ENCODE data around the gene HDGF.

HDGF gene

DNA sequence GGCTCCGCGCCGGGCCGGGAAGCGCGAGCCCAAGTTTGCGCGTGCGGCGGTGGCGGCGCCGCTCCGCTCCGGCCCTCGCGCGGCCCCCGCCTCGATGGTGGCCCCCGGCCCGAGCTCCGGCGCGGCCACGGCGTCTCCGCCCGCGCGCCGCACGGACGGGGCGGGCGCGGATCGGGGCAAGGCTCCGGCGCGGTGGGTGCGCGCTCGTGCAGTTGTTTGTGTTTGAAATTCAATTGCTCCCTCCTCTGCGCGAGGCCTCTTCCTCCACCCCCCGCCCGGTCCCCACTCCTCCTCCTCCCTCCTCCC lies at the start of gene HDGF:
Gene HDGF (minus strand): TSS at position 225 of the 306 bp plus-strand sequence. CDS start 246 bp downstream, outside the sequence.
- no peak for DNase-seq (ENCODE audit: low read depth)

DNA sequence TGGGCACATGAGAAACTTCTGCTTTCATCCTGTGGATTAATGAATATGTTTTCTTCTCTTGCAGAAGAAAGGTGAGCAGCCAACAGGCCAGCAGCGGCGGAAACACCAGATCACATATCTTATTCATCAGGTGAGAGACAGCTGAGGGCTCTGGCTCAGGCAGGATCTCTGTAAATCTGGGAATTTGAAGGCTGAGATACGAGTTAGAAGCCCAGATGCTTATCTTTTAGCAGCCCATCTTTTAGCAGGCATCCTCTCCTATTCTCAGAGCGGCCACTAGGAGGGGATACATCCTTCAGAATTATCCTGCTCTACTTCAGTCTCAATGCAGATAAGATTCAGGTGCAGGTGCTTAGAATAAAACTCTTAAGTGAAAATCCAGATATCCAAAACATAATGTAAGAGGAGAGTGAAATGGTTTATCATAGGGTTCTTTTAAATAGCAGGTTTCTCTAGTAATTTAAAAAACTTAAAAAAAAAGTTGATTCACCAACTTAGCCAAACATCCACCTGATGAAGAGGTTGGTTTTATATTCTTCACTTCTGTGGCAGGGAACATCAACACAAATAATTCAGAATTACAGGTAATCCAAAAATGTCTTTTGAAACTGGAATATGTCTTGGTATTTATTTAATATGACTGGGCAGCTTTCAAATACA lies 45.9 kb upstream of the HDGF start:
- DNase-seq (ENCODE audit: low read depth) = no peak

DNA sequence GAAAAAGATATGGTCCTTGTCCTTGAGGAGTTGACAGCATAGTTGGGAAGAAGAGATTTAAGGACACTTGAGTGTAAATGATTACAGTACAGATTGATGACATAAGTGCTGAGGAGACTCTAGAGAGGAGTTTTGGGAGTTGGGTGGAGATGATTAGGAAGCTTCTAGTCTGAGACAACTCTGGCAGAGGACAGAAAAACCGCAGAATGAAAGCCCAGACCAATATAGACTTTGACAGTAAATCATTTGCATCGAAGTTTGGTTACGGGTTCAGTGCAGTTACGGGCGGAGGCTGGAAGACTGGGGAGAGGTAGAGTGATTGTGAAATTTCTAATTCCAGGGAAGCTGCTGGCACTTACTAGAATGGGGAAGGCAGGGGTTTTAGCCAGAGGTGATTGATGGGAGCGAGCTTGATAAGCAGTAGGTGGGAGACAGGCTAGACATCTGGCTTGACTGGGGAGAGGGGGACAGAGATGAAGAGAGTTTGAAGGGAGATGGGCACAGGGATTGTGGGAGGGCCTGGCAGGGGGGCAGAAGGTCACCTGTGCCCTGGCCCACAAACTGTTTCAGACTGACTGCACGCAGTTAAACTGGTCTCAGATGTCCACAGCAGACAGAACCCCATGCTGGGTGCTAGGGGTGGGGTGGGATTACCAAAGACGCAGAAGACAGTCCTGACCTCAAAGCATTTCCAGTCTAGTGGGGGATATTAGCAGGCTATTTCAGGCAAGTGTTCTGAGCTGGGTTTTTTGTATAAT lies 45.0 kb upstream of the HDGF start:
- DNase-seq (ENCODE audit: low read depth) = no peak

DNA sequence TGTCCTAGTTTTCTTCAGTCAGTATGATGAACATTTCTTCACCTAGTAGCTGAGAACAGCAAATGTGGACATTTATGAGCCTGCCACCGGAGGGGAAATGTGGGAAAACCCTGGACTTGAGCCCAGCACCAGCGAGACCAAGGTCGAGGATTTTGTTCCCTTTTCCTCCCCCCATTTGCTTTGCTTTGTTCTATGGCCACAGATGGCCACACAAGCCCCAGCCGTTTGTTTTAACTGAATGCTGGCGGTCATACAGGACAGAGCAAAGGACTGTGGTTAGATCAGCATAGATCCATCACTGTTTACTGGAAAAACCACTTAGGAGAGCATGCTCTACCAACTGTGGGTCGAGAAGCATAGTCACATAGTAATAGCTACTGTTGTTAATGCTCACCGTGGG lies 44.3 kb upstream of the HDGF start:
- no peak for DNase-seq (ENCODE audit: low read depth)

DNA sequence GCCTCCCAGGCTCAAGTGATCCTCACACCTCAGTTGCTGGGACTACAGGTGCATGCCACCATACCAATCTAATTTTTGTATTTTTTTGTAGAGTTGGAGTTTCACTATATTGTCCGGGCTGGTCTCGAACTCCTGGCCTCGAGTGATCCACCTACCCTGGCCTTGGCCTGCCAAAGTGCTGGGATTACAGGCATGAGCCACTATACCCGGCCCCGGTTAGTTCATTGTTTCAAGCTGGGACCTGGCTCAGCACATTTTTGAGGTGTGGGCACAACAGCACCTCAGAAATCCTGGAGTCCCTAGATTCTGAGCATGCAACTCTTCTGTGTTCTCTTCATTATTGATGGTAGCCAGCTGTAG lies 43.9 kb upstream of the HDGF start:
- no peak for DNase-seq (ENCODE audit: low read depth)

DNA sequence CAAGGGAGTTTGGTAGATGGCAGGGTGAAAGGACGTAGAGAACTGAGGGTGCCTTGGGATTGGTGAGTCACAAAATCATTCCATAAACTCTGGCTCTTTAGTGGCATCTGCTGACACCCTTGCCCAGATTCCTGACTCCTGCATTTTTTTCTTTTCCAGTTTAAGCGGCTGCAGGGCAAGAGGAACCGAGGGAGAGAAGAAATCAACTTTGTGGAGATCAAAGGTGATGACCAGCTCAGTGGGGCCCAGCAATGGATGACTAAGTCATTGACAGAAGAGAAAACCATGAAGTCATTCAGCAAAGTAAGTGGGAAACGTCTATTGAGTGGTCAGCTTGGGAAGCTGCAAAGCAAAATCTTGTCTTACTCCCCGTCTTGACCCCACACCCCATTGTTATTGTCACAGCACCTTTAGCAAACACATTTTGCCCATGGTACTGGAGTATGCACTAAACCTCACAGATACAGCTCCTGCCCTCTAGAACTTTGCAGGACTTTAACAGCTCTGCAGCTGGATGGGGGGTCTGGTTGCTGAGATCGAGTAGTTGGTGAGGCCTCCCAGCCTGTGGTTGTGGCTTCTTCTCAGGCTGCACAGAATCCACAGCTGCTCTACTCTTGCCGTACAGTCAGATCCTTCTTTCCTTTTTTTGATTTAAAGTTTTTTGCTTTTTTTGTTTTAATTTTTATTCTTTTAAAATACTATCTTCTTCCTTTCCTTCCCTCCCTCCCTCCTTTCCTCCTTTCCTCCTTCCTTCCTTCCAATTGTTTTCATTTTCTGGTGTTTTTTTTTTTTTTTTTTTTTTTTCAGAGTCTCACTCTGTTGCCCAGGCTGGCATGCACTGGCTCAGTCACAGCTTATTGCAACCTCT lies 43.3 kb upstream of the HDGF start:
- DNase-seq (ENCODE audit: low read depth) = no peak

DNA sequence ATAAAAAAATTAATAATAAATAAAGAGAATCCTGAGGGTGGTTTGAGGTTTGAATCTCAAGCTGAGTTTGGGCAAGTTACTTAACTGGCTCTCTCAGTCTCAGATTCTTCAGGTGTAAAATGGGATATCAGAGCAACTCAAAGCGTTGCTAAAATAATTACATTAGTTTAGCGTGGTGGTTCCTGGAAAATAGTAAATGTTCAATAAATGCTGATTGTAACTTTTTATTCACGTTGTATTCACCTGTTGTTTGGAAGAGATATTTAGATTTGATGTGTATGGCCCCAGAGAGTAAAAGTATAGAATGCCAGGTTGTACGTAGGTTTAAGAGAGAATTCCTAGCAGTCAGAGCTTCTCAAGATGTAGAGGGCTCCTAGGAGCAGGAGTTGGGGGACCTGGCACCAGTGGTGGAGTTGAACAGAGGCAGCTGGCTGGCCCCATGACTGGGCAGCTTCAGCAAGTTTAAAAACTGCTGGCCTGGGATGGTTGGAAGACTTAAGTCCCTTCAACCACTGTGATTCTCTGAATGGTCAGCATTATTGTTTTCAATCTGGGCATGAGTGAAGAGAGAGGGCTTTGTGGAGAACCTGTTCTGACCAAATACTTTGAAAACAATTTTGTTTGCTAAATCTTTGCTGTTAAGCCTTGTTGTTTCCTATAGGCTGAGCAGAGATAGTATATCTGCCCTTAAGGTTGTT lies 38.3 kb upstream of the HDGF start:
- DNase-seq (ENCODE audit: low read depth) = no peak

DNA sequence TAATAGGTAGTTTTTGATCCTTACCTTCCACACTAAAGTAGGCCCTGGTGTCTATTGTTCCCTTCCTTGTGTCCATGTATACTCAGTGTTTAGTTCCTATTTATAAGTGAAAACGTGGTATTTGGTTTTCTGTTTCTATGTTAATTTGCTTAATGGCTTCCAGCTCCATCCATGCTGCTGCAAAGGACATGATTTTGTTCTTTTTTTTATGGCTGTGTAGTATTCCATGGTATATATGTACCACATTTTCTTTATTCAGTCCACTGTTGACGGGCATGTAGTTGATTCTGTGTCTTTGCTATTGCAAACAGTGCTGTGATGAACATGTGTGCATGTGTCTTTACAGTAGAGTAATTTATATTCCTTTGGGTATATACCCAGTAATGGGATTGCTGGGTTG lies 36.7 kb upstream of the HDGF start:
- no peak for DNase-seq (ENCODE audit: low read depth)

DNA sequence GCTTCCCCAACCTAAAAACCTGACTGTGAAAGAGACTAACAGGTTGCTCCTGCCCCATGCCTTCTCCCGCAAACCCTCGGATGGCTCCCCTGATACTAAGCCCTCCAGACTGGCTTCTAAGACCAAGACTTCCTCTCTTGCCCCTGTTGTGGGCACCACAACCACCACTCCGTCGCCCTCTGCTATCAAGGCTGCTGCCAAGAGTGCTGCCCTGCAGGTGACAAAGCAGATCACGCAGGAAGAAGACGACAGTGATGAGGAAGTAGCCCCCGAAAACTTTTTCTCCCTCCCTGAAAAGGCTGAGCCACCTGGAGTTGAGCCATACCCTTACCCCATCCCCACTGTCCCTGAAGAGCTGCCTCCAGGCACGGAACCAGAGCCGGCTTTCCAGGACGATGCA lies 35.2 kb upstream of the HDGF start:
- DNase-seq (ENCODE audit: low read depth) = no peak

DNA sequence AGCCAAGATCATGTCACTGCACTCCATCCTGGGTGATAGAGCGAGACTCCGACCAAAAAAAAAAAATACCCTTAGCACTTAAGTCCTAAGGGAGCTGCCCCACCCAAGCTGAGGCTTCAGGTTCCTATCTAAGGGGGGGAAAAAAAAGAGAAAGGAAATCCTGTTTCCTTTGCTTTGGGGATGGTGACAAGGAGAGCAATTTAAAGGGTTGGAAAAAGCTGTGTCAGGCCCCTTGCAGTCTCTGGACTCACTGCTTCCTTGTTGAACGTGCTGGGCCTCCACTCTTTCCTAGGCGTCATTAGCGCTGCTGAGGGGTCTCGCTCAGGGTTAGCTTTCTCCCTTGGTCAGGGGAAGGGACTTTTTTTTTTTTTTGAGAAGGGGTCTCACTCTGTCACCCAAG lies 34.0 kb upstream of the HDGF start:
- DNase-seq (ENCODE audit: low read depth) = no peak

DNA sequence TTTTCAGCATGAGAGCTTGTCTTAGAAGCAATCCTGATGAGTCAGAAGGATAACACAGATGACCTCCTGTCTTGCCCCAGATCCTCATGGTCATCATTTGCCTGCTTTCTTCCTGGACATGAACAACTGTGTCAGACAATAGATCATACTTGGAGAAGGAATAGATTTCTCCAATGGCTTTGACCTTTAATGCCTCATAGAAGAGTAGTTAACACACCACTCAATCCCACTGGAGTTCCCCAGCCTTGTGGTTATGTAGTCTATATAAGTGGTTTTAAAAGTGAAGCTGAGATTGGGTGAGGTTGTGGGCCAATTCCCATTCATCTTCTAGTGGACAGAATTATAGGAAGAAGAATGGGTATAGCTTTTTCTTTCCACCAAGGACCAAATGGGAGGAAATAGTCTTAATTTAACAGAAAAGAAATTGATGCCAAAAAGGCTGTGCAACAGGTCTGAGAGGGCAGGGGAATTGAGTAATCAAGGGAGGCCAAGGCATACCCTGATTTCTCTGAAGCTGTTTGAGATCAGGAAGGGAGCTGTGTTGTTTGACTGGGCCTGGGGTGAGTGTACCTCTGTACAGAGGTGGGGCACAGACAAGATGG lies 30.2 kb upstream of the HDGF start:
- DNase-seq (ENCODE audit: low read depth) = no peak

DNA sequence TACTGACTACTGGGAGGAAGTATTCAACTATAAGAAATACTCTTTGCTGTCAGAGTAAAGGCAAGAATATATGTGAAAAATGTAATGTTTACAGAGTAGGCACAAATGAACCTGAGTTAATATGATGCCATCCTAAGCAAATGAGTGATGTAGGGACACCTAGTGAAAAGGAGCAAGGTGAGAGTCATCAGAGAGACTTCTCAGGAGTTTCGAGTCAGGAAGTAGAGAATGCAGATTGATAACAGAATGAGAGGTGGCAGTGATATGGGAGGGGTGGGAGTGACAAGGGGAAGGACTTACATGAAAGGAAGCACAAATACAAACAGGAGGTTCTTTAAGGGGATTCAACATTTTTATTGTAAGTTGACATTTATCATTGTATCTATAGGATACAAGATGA lies 26.1 kb upstream of the HDGF start:
- no peak for DNase-seq (ENCODE audit: low read depth)

DNA sequence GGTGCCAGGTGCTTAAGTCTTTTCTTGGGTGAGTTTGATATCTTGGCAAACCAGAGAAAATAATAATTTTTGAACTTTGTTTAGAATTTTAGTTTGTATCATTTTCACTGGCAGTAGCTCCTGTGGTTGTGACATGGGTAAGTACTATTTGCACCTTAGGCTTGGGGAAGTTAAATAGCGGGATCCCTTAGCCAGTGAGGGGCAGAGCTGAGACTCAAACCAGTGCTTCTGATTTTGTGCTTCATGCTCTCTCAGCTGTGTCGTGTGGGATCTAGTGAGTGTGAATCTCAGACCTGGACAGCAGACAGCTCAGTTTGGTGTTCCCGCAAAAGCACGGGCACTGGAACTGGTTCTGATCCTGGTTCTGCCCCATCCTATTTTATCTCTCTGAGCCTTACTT lies 25.5 kb upstream of the HDGF start:
- DNase-seq (ENCODE audit: low read depth) = no peak

DNA sequence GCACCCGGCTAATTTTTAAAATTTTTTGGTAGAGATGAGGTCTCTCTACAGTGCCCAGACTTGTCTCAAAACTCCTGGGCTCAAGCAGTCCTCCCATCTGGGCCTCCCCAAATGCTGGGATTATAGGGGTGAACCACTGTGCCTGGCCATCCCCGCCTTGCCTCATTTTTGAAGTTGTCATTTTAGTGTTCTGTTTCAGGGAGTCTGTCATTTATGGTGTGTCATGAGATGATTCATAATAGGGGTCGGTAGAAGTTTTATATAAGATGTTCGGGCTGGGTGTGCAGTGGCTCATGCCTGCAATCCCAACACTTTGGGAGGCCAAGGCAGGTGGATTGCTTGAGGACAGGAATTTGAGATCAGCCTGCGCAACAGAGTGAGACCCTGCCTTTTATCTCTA lies 24.3 kb upstream of the HDGF start:
- no peak for DNase-seq (ENCODE audit: low read depth)

DNA sequence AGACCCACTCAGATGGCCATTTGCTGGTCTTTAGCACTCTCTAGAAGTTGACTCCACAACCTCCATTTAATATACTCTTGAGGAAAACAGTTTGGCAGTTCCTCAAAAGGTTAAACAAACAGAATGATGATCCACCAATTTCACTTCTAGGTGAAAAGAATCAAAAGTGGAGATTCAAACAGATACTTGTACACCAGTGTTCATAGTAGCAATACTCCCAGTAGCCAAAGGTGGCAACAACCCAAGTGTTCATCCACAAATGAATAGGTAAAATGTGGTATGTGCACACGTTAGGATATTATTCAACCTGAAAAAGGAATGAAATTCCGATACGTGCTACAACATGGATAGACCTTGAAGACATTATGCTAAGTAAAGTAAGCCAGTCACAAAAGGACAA lies 22.1 kb upstream of the HDGF start:
- DNase-seq (ENCODE audit: low read depth) = no peak

DNA sequence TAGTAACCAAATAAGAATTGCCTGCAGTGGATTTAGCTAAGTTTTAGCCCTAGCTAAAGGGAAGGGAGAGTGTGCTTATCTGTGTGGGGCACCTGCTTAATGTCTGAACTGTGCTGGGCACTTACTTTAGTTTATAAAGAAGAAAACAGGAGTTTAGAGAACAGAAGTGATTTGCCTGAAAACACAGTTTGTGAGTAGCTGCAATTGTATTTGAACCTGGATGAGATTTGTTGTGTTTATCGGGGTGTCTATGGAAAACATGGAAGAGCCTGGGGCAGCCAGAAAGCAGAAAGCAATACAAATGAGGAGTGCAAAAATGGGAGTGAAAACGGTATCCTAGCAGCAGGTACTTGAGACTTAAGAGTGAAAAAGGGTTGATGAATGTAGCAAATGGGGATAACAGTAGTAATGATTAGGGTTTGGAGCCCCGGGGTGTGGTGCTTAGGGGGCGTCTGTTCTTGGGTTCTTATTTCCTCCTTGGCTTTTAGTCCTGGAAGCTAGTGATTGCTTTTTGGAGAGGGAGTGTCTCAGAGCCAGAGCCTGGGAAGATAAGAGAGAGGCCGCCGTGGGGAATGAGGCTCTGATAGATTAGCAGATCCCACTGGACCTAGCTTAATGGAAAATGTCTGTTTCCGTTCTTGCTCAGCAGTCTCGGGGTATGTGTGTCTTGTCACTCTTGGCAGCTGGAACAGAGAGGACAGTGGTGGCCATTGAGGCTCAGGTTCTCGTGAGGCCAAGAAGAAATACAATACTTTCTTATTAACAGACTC lies 21.4 kb upstream of the HDGF start:
- no peak for DNase-seq (ENCODE audit: low read depth)

DNA sequence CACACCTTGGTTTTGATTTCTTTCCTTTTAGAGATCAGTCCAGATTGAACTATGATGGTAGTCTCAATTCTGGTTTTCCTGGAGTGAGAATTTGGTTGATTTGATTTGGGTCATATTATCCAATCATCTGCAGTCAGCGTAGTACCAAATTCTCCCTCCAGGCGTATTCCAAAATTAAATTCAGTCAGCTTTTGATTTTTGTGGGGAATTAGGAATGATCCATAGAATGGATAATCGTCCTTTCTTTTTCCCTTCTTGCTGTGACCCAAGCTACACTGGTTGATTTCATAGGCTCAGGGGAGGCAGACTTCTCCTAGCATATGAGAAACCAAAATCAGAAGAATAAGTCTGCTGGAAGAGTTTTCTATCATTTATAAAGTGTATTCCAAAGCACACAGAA lies 20.7 kb upstream of the HDGF start:
- no peak for DNase-seq (ENCODE audit: low read depth)

DNA sequence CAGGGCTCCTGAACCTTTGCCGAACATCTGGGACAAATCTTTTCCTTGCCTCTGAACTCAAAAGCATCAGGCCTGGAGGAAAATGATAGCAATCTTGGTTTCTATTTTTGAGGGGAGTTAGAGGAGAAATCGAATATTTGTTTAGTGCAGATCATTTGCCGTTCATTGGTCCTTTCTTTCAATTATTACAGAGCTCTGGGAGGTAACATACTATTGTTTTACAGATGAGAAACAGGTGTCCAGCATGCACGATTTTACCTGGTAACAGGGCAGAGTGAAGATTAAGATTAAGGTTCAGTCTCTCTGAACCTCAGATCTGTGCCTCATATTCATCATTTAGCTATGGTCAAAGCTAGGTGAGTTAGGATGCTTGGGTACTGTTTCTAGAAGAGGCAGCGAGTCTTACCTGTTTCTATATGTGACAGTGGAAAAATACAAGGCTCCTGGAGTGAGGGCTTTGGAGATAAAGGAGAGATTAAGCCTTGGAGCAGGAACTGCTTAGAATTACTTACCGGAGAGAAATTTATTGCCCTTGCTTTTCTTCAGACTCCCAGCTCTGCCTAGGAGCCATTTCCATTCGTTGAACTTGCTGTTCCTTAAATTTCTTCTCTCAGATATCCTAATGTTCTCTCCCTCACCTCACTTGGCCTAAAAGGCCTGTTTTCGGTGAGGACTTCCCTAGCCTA lies 17.3 kb upstream of the HDGF start:
- no peak for DNase-seq (ENCODE audit: low read depth)

DNA sequence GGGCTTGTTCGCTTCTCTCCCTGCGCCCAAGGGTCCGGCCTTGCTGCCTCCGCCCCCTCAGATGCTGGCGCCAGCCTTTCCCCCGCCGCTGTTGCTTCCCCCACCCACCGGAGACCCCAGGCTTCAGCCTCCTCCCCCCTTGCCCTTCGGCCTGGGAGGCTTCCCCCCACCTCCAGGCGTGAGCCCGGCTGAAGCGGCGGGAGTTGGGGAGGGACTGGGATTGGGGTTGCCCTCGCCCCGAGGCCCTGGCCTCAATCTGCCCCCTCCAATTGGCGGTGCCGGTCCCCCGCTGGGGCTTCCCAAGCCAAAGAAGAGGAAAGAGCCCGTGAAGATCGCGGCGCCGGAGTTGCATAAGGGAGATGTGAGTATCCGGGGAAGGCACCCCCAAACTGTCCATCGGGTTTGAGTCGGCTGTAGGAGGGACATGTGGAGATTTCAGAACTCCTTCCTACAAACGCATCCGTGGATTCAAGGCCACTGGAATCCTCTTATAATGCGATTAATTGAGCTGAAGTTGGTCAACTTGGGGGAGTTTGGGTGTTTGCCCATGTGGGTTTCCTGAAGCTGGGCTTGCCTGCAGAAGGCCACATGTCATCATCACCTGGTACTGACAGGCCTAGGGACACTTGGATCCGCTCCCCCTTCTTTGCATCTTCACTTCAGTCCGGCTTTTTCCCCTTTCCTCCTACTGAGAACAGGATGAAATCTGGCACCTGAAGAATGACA lies 16.6 kb upstream of the HDGF start:
- peak; percentile 32 for DNase-seq (ENCODE audit: low read depth)
